Naive thymus-derived CD4-positive, alpha-beta T cell (primary cell): ENCODE measurements around the gene THAP10. TPM values are rescaled to one million over a fixed set of nuclear protein-coding genes. Genes with fewer than 3 reads are reported as not detected.
"Not testable (repeated sequence)": the region's sequence is repeated elsewhere in the genome, so short reads cannot be mapped to it uniquely, and the experiment has no call there.

Experiments used
- ATAC-seq: fragments of 150-1000 bp; cut with Tn5 transposase; 2 replicates; pipeline ENCODE4 v1.10.0; 2021; ENCODE audit warnings: mild to moderate bottlenecking, moderate library complexity
- CTCF ChIA-PET: fragments of 350-600 bp; sonication (Branson Sonifier 250); formaldehyde crosslinking; loops from one replicate; lab custom pipeline; 2021; ENCODE audit warnings: antibody characterized with exemption; lab: Charles Lee
- POLR2A ChIA-PET: fragments of 350-600 bp; sonication (Branson Sonifier 250); formaldehyde crosslinking; loops from one replicate; lab custom pipeline; 2021; ENCODE audit warnings: antibody characterized with exemption, inconsistent platforms; lab: Charles Lee
- DNase-seq, 9 donors: peaks; one replicate each; pipeline versions ENCODE4 v3.0.0 to v3.0.0-alpha.2; 2020 to 2022; ENCODE audit warnings: mixed read lengths in 1 of 9
- H3K27ac ChIP-seq: one replicate; pipeline ENCODE4 v1.7.0; 2013; ENCODE audit warnings: mild to moderate bottlenecking, low read depth, low read length, moderate library complexity
- H3K27me3 ChIP-seq, 2 donors: one replicate each; pipeline ENCODE4 v1.7.0; 2013; ENCODE audit warnings: low read length in 2 of 2, mild to moderate bottlenecking in 2 of 2, moderate library complexity in 2 of 2; ENCODE audit not compliant: control insufficient read depth in 2 of 2, insufficient read depth in 2 of 2
- H3K36me3 ChIP-seq, 3 experiments: 1 replicate in 2 of 3; 2 replicates in 1 of 3; pipeline ENCODE4 v1.7.0; 2013; ENCODE audit warnings: low read length in 3 of 3, mild to moderate bottlenecking in 3 of 3, moderate library complexity in 1 of 3; ENCODE audit not compliant: insufficient read depth in 3 of 3, control insufficient read depth in 2 of 3
- H3K4me1 ChIP-seq, 2 donors: one replicate each; pipeline ENCODE4 v1.7.0; 2013; ENCODE audit warnings: low read length in 2 of 2, mild to moderate bottlenecking in 2 of 2, moderate library complexity in 1 of 2; ENCODE audit not compliant: control insufficient read depth in 2 of 2, insufficient read depth in 2 of 2
- H3K4me3 ChIP-seq: 2 replicates; pipeline ENCODE4 v1.7.0; 2013; ENCODE audit warnings: mild to moderate bottlenecking, low read length
- H3K9me3 ChIP-seq, 3 experiments: 1 replicate in 2 of 3; 2 replicates in 1 of 3; pipeline ENCODE4 v1.7.0; 2013; ENCODE audit warnings: low read length in 3 of 3; ENCODE audit not compliant: control insufficient read depth in 2 of 3
- H3K27ac Mint-ChIP-seq, 9 donors: one replicate each; pipeline ENCODE4 v1.8.0; 2020 to 2022; ENCODE audit warnings: mixed read lengths in 9 of 9, mild to moderate bottlenecking in 8 of 9, moderate library complexity in 5 of 9, inconsistent platforms in 2 of 9
- H3K27me3 Mint-ChIP-seq, 5 donors: one replicate each; pipeline ENCODE4 v1.8.0; 2021 to 2022; ENCODE audit warnings: mixed read lengths in 5 of 5, mild to moderate bottlenecking in 1 of 5
- H3K36me3 Mint-ChIP-seq, 5 donors: one replicate each; pipeline ENCODE4 v1.8.0; 2020 to 2022; ENCODE audit warnings: mixed read lengths in 5 of 5, mild to moderate bottlenecking in 3 of 5, inconsistent platforms in 1 of 5
- H3K4me1 Mint-ChIP-seq, 7 donors: one replicate each; pipeline ENCODE4 v1.8.0; 2020 to 2022; ENCODE audit warnings: mixed read lengths in 7 of 7, mild to moderate bottlenecking in 3 of 7, inconsistent platforms in 1 of 7
- H3K4me3 Mint-ChIP-seq, 10 donors: one replicate each; pipeline ENCODE4 v1.8.0; 2020 to 2022; ENCODE audit warnings: mild to moderate bottlenecking in 10 of 10, mixed read lengths in 10 of 10, moderate library complexity in 6 of 10, inconsistent platforms in 2 of 10
- H3K9me3 Mint-ChIP-seq, 11 donors: one replicate each; pipeline ENCODE4 v1.8.0; 2020 to 2022; ENCODE audit warnings: mixed read lengths in 11 of 11, mild to moderate bottlenecking in 4 of 11, inconsistent platforms in 1 of 11, moderate library complexity in 1 of 11
- intact Hi-C, 2 donors: fragments of 100-400 bp; cut with micrococcal nuclease; formaldehyde crosslinking; loops; one replicate each; pipeline ENCODE4 v1.15.1; 2023
- polyA plus RNA-seq, 2 donors: library from polyadenylated mRNA; unstranded; fragments of 300-500 nt; fragmentation: Illumina TruSeq; gene quantifications; one replicate each; pipeline ENCODE4 v1.2.3, GENCODE V29; 2021
- total RNA-seq, 6 experiments: library from RNA in 5 of 6; stranded (reverse) in 5 of 6; gene quantifications; 1 replicate in 5 of 6; 2 replicates in 1 of 6; pipeline ENCODE4 v1.2.3 and lab custom pipeline; 2021 to 2026

The THAP10 gene
- total and polyA plus RNA-seq, 7 experiments from 2014 or later: 0.24 TPM; not detected in 6

GRCh38 chr15:70873232-70874054 lies 18.8 kb downstream of the THAP10 start:
- Histone ChIP-seq H3K27me3 (peaks cover 0 to 3% of the 10 kb centered on the region in 2 donors), H3K4me3 (no peak overlapping the region), H3K9me3 (no peaks in the 10 kb centered on the region), H3K36me3 (no peaks in the 10 kb centered on the region), H3K4me1 (no peaks in the 10 kb centered on the region), H3K27ac (no peak overlapping the region)
- Mint-ChIP-seq H3K27me3 (peaks cover 23 to 36% (median 27%) of the 10 kb centered on the region in 5 donors), H3K27ac (no peak overlapping the region), H3K4me1 (no peaks in the 10 kb centered on the region), H3K4me3 (no peak overlapping the region), H3K9me3 (peaks cover 0 to 14% (median 0%) of the 10 kb centered on the region in 11 donors), H3K36me3 (no peaks in the 10 kb centered on the region)
- ATAC-seq (no peak), DNase-seq (no peak)
- ChIA-PET CTCF (no interaction called here), POLR2A (no interaction called here)
- intact Hi-C loops: no loop called here

- ATAC-seq, H3K9me3 ChIP-seq, H3K36me3 Mint-ChIP-seq, H3K27ac Mint-ChIP-seq, H3K27ac ChIP-seq, H3K4me3 Mint-ChIP-seq, POLR2A ChIA-PET, H3K27me3 ChIP-seq, H3K36me3 ChIP-seq, H3K4me1 ChIP-seq, DNase-seq, H3K4me1 Mint-ChIP-seq, H3K4me3 ChIP-seq, intact Hi-C loops, CTCF ChIA-PET: not testable (repeated sequence)
- Mint-ChIP-seq H3K9me3 (peaks cover 0 to 14% (median 0%) of the 10 kb centered on the region in 11 donors), H3K27me3 (peaks cover 16 to 30% (median 24%) of the 10 kb centered on the region in 5 donors)
Measured at GRCh38 chr15:70871490-70871889, 20.7 kb downstream of the THAP10 start.

- Mint-ChIP-seq H3K36me3 (no peaks in the 10 kb centered on the region), H3K27me3 (peaks cover 9 to 28% (median 18%) of the 10 kb centered on the region in 5 donors)
- ATAC-seq: no peak
Measured at GRCh38 chr15:70870051-70870450, 22.2 kb downstream of the THAP10 start.

GRCh38 chr15:70869346-70869745 lies 22.9 kb downstream of the THAP10 start:
- DNase-seq (no peak), ATAC-seq (no peak)
- H3K27me3 ChIP-seq: no peaks in the 10 kb centered on the region
- intact Hi-C loops: no loop called here
- ChIA-PET CTCF (no interaction called here), POLR2A (no interaction called here)
- no peak overlapping the region for H3K27ac ChIP-seq
- Mint-ChIP-seq H3K36me3 (no peaks in the 10 kb centered on the region), H3K4me3 (no peak overlapping the region), H3K9me3 (peaks cover 0 to 14% (median 0%) of the 10 kb centered on the region in 11 donors), H3K4me1 (no peaks in the 10 kb centered on the region), H3K27ac (no peak overlapping the region), H3K27me3 (peaks cover 4 to 23% (median 13%) of the 10 kb centered on the region in 5 donors)
- no peaks in the 10 kb centered on the region for H3K36me3 ChIP-seq
- no peaks in the 10 kb centered on the region for H3K9me3 ChIP-seq
- H3K4me1 ChIP-seq: no peaks in the 10 kb centered on the region
- H3K4me3 ChIP-seq: no peak overlapping the region

More at GRCh38 chr15:70870051-70870450, 22.2 kb downstream of the THAP10 start:
- ChIA-PET POLR2A (no interaction called here), CTCF (no interaction called here)
- peaks cover 0 to 14% (median 0%) of the 10 kb centered on the region in 11 donors for H3K9me3 Mint-ChIP-seq
- H3K4me3 Mint-ChIP-seq: no peak overlapping the region
- Histone ChIP-seq H3K27me3 (no peaks in the 10 kb centered on the region), H3K9me3 (no peaks in the 10 kb centered on the region), H3K4me3 (no peak overlapping the region), H3K27ac (no peak overlapping the region), H3K36me3 (no peaks in the 10 kb centered on the region), H3K4me1 (no peaks in the 10 kb centered on the region)
- intact Hi-C loops: no loop called here
- DNase-seq: no peak
- no peaks in the 10 kb centered on the region for H3K4me1 Mint-ChIP-seq
- no peak overlapping the region for H3K27ac Mint-ChIP-seq

DNA sequence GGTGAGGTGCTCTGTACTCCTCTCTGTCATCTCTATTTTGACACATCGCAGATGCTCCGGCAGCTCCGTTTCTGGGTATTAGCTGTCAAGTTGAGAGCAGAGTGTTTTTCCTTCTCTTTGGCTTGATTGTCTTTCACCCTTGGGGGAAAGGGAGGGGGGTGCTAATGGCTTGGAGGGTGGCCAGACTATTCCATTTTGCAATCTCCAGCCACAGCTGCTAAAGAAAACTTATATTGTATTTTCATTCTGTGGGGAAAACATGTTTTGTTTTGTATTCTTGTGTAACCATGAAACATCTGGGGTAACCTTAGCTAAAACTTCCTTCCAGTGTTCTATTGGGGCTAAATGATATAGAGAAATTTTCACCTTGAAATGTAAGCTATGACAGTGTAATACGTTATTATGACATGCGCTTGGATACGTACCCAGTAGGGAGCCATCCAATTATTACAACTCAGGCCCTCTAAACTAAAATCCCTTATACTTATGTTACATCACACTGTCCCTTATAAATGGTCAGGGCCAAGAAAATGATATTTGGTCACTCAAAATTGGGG lies 24.2 kb downstream of the THAP10 start:
- H3K9me3 ChIP-seq: no peaks in the 10 kb centered on the region
- ChIA-PET CTCF (no interaction called here), POLR2A (no interaction called here)
- Mint-ChIP-seq H3K9me3 (peaks cover 0 to 8% (median 0%) of the 10 kb centered on the region in 11 donors), H3K27ac (no peak overlapping the region), H3K27me3 (peaks cover 0 to 19% (median 0%) of the 10 kb centered on the region in 5 donors), H3K4me3 (no peak overlapping the region), H3K36me3 (no peaks in the 10 kb centered on the region), H3K4me1 (no peaks in the 10 kb centered on the region)
- ATAC-seq (no peak), DNase-seq (no peak)
- H3K4me3 ChIP-seq: no peak overlapping the region
- H3K4me1 ChIP-seq: no peaks in the 10 kb centered on the region
- no peaks in the 10 kb centered on the region for H3K27me3 ChIP-seq
- intact Hi-C loops: no loop called here
- no peaks in the 10 kb centered on the region for H3K36me3 ChIP-seq
- no peak overlapping the region for H3K27ac ChIP-seq

GRCh38 chr15:70866982-70867641 lies 25.1 kb downstream of the THAP10 start:
- ChIA-PET POLR2A (no interaction called here), CTCF (no interaction called here)
- H3K27ac ChIP-seq: no peak overlapping the region
- Mint-ChIP-seq H3K27ac (no peak overlapping the region), H3K36me3 (no peaks in the 10 kb centered on the region), H3K4me3 (no peak overlapping the region), H3K4me1 (no peaks in the 10 kb centered on the region), H3K9me3 (peaks cover 0 to 4% (median 0%) of the 10 kb centered on the region in 11 donors), H3K27me3 (peaks cover 0 to 13% (median 0%) of the 10 kb centered on the region in 5 donors)
- DNase-seq: no peak
- no peaks in the 10 kb centered on the region for H3K27me3 ChIP-seq
- intact Hi-C loops: no loop called here
- ATAC-seq: no peak
- no peaks in the 10 kb centered on the region for H3K4me1 ChIP-seq
- no peaks in the 10 kb centered on the region for H3K9me3 ChIP-seq
- H3K4me3 ChIP-seq: no peak overlapping the region
- no peaks in the 10 kb centered on the region for H3K36me3 ChIP-seq
